ENCODE results near the gene MERTK. TPM values are rescaled to one million over a fixed set of nuclear protein-coding genes. Genes with fewer than 3 reads are reported as not detected.
"Not testable (repeated sequence)": the region's sequence is repeated elsewhere in the genome, so short reads cannot be mapped to it uniquely, and the experiment has no call there.

Gene MERTK
- total RNA-seq, 1 experiment from 2014 or later: 8.7 TPM

DNA sequence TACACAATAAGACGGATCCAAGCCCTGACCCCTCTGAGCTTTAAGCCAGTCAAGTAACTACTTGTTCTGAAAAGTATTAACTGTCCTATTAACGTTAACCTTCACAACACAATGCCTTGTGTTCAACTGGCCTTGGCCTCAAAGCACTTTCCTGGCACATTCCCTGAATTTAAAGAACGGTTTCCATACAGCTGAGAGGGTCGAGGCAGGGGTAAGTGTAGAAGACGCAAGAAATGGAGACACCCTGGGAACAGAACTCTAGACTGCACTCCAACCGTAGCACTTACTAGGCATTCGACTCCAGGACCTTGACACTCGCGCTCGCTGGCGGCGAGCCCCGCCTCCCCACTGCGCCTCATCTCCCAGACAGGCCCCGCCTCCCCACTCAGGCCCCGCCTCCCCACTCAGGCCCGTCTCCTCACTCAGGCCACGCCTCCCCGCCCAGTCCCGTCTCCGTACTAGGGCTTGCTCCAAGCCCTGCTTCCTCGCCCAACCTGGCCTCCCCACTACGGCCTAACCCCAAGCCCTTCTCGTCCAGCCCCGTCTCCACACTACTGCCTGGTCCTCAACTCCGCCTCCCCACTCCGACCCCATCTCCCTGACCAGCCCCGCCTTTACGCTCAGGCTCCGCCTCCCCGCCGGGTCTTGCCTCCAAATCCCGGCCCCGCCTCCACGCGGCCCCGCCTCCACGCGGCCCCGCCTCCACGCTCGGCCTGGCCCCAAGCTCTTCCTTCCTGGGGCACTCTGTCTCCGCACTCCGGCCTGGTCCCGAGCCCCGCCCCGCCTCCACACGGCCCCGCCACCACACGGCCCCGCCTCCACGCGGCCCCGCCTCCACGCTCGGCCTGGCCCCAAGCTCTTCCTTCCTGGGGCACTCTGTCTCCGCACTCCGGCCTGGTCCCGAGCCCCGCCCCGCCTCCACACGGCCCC, 155.8 kb downstream of the MERTK start:
- Histone ChIP-seq H3K4me3 (ENCODE audit: insufficient read depth, low read depth, low read length) (peak overlapping the region; percentile 63), H3K36me3 (replicated peaks; ENCODE audit: control insufficient read depth, insufficient read depth, low read length) (no peaks in the 10 kb centered on the region), H3K27me3 (ENCODE audit: control insufficient read depth, insufficient read depth, low read length) (peaks cover 2% of the 10 kb centered on the region; the same call in 1 of the 2 replicates)
- peak; percentile 97 for DNase-seq

DNA sequence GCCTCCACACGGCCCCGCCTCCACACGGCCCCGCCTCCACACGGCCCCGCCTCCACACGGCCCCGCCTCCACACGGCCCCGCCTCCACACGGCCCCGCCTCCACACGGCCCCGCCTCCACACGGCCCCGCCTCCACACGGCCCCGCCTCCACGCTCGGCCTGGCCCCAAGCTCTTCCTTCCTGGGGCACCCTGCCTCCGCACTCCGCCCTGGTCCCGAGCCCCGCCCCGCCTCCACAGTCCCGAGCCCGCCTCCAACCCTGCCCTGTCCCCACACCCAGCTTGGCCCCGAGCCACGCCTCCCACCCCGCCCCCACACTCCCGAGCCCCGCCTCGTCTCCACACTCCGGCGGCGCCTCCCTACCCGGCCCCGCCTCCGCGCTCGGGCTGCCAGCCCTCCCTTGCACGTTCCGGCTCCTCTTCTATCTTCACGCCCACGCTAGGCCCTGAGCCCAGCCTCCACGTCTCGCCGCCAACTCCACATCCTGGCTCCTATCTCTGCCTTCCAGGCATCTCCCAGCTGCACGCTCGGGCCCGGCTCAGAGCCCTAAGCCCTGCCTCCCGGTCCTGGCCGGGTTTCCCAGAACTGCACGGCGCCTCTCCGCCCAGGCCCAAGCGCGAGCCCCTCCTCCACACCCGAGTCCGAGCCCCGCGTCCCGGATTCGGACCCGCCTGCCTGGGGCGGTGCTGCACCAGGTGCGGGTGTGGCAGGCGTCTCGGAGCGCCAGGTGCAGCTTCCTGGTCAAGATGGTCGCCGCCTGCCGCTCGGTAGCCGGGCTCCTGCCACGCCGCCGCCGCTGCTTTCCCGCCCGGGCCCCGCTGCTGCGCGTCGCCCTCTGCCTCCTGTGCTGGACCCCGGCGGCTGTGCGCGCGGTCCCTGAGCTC, 156.7 kb downstream of the MERTK start, which contains the start of gene TMEM87B:
TSS of gene TMEM87B (plus strand) at position 423 of the 883 bp plus-strand sequence. CDS start at position 746, 323 bp downstream.
- no peaks in the 10 kb centered on the region for H3K36me3 ChIP-seq (replicated peaks; ENCODE audit: control insufficient read depth, insufficient read depth, low read length)
- peak within 1 kb of the TSS; percentile 83 for H3K4me3 ChIP-seq (ENCODE audit: insufficient read depth, low read depth, low read length)
- H3K27me3 ChIP-seq (ENCODE audit: control insufficient read depth, insufficient read depth, low read length): peaks cover 2% of the 10 kb centered on the region; the same call in 1 of the 2 replicates
- peak; percentile 99 for DNase-seq

GRCh38 chr2:112055730-112056625, 157.6 kb downstream of the MERTK start:
- Histone ChIP-seq H3K27me3 (ENCODE audit: control insufficient read depth, insufficient read depth, low read length) (peaks cover 2% of the 10 kb centered on the region; the same call in 1 of the 2 replicates), H3K4me3 (ENCODE audit: insufficient read depth, low read depth, low read length) (peak overlapping the region; percentile 83), H3K36me3 (replicated peaks; ENCODE audit: control insufficient read depth, insufficient read depth, low read length) (no peaks in the 10 kb centered on the region)
- DNase-seq: peak; percentile 75

GRCh38 chr2:112056626-112056987, 158.2 kb downstream of the MERTK start:
- Histone ChIP-seq H3K27me3 (ENCODE audit: control insufficient read depth, insufficient read depth, low read length) (peaks cover 2% of the 10 kb centered on the region; the same call in 1 of the 2 replicates), H3K36me3 (replicated peaks; ENCODE audit: control insufficient read depth, insufficient read depth, low read length) (no peaks in the 10 kb centered on the region; the same call in 1 of the 2 replicates), H3K4me3 (ENCODE audit: insufficient read depth, low read depth, low read length) (peak overlapping the region; percentile 83)
- DNase-seq: no peak

- Histone ChIP-seq H3K4me3 (ENCODE audit: insufficient read depth, low read depth, low read length) (no peak overlapping the region), H3K27me3 (ENCODE audit: control insufficient read depth, insufficient read depth, low read length) (peaks cover 2% of the 10 kb centered on the region; the same call in 1 of the 2 replicates), H3K36me3 (replicated peaks; ENCODE audit: control insufficient read depth, insufficient read depth, low read length) (peaks cover 2% of the 10 kb centered on the region)
- no peak for DNase-seq
These were observed 161.3 kb downstream of the MERTK start for GRCh38 chr2:112059671-112060070.

DNA sequence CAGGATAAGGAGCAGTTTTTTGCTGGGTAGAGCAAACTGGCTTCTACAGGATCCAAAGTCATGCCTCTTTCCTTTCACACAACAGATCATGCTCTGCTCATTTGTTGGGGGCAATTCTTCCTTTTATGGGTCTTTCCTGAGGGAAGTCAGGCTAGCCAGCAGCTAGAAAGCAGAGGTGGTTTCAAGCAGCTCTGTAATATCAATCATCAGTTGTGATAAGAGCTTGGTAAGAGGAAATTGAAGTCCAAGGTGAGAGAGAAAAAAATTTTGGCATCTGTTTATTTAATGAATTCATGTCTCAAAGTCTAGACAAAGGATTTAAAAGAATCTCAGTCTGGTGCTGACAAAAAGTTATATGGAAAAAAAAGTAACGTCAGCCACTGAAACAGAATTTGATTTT, 162.9 kb downstream of the MERTK start:
- H3K27me3 ChIP-seq (ENCODE audit: control insufficient read depth, insufficient read depth, low read length): no peaks in the 10 kb centered on the region
- peaks cover 2% of the 10 kb centered on the region for H3K36me3 ChIP-seq (replicated peaks; ENCODE audit: control insufficient read depth, insufficient read depth, low read length)
- DNase-seq: no peak
- no peak overlapping the region for H3K4me3 ChIP-seq (ENCODE audit: insufficient read depth, low read depth, low read length)

DNA sequence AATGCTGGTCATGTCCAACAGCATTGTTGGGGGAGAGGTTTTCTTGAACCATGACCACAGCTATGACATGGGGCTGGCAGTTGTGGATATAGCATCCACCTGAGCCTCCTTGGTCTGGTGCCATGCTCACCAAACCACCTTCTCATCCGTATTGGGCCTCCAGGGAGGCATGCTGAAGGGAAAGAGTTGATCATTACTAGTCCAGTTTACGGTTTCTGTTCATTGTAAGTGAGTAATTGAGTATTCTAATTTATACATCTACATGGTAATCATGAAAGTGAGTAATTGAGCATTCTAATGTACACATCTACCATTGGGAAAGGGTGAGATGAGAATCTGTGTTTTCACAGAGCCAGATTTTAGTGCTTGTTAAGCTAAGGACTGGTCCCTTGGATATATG, 163.4 kb downstream of the MERTK start:
- no peak for DNase-seq
- H3K4me3 ChIP-seq (ENCODE audit: insufficient read depth, low read depth, low read length): no peak overlapping the region
- no peaks in the 10 kb centered on the region for H3K27me3 ChIP-seq (ENCODE audit: control insufficient read depth, insufficient read depth, low read length)
- H3K36me3 ChIP-seq (replicated peaks; ENCODE audit: control insufficient read depth, insufficient read depth, low read length): peaks cover 2% of the 10 kb centered on the region

- DNase-seq: no peak
- peaks cover 4% of the 10 kb centered on the region for H3K36me3 ChIP-seq (replicated peaks; ENCODE audit: control insufficient read depth, insufficient read depth, low read length)
- no peak overlapping the region for H3K4me3 ChIP-seq (ENCODE audit: insufficient read depth, low read depth, low read length)
- H3K27me3 ChIP-seq (ENCODE audit: control insufficient read depth, insufficient read depth, low read length): no peaks in the 10 kb centered on the region
These were observed 164.5 kb downstream of the MERTK start for GRCh38 chr2:112062894-112063293.

DNA sequence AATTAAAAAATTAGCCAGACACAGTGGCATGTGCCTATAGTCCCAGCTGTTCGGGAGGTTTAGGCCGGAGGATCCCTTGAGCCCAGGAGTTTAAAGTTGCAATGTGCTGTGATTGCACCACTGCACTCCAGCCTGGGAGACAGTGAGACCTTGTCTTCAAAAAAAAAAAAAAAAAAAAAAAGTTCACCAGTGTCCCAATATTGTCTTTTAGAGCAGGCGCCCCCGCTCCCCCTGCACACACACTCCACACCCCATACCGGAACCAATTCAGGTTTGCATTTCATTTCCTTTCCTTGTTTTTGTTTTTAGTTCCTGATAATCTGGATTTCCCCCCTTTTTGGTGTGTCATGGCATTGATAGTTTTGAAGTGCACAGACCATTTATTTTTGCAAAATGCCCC, 167.1 kb downstream of the MERTK start:
- no peaks in the 10 kb centered on the region for H3K27me3 ChIP-seq (ENCODE audit: control insufficient read depth, insufficient read depth, low read length)
- H3K4me3 ChIP-seq (ENCODE audit: insufficient read depth, low read depth, low read length): no peak overlapping the region
- DNase-seq: no peak
- peaks cover 4% of the 10 kb centered on the region for H3K36me3 ChIP-seq (replicated peaks; ENCODE audit: control insufficient read depth, insufficient read depth, low read length)

- DNase-seq: no peak
- H3K27me3 ChIP-seq (ENCODE audit: control insufficient read depth, insufficient read depth, low read length): no peaks in the 10 kb centered on the region
- no peak overlapping the region for H3K4me3 ChIP-seq (ENCODE audit: insufficient read depth, low read depth, low read length)
- H3K36me3 ChIP-seq (replicated peaks; ENCODE audit: control insufficient read depth, insufficient read depth, low read length): peaks cover 4% of the 10 kb centered on the region
These were observed 167.6 kb downstream of the MERTK start for GRCh38 chr2:112065966-112066365.

- not testable (repeated sequence) for H3K4me3 ChIP-seq (ENCODE audit: insufficient read depth, low read depth, low read length); H3K36me3 ChIP-seq (replicated peaks; ENCODE audit: control insufficient read depth, insufficient read depth, low read length); DNase-seq; H3K27me3 ChIP-seq (ENCODE audit: control insufficient read depth, insufficient read depth, low read length)
These were observed 171.4 kb downstream of the MERTK start for GRCh38 chr2:112069794-112070193.

DNA sequence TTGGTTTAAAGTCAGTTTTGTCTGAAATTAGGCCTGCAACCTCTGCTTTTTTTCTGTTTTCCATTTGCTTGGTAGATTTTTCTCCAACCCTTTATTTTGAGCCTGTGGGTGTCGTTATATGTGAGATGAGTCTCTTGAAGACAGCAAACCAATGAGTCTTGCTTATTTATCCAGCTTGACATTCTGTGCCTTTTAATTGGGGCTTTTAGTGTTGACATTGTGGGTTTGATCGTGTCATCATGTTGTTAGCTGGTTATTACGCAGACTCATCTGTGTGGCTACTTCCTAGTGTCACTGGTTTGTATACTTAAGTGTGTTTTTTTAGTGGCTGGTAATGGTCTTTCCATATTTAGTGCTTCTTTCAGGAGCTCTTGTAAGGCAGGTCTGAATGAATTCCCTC, 175.5 kb downstream of the MERTK start:
- Histone ChIP-seq H3K36me3 (replicated peaks; ENCODE audit: control insufficient read depth, insufficient read depth, low read length) (no peaks in the 10 kb centered on the region; the same call in none of the 2 replicates), H3K27me3 (ENCODE audit: control insufficient read depth, insufficient read depth, low read length) (no peaks in the 10 kb centered on the region), H3K4me3 (ENCODE audit: insufficient read depth, low read depth, low read length) (no peak overlapping the region)
- no peak for DNase-seq

GRCh38 chr2:112074506-112074905, 176.1 kb downstream of the MERTK start:
- no peak for DNase-seq
- Histone ChIP-seq H3K4me3 (ENCODE audit: insufficient read depth, low read depth, low read length) (no peak overlapping the region), H3K36me3 (replicated peaks; ENCODE audit: control insufficient read depth, insufficient read depth, low read length) (no peaks in the 10 kb centered on the region; the same call in none of the 2 replicates), H3K27me3 (ENCODE audit: control insufficient read depth, insufficient read depth, low read length) (no peaks in the 10 kb centered on the region)
